Activated CD8-positive, alpha-beta memory T cell treated with anti-CD3 and anti-CD28 coated beads, Interleukin-2, amount 50 U/mL, for 1 hour (primary cell): ENCODE measurements around the gene PARD3B.

Source experiments
- DNase-seq: peaks from one replicate; pipeline ENCODE4 v3.0.0-alpha.2; 2020; ENCODE audit errors: extremely low read depth

The PARD3B gene

GRCh38 chr2:205563646-205564045 lies 1018.4 kb downstream of the PARD3B start:
- no peak for DNase-seq

- DNase-seq = no peak
Observed at GRCh38 chr2:205564346-205565141, 1019.3 kb downstream of the PARD3B start.

- no peak for DNase-seq
Observed at GRCh38 chr2:205565142-205565522, 1019.9 kb downstream of the PARD3B start.

GRCh38 chr2:205566606-205567168 lies 1021.4 kb downstream of the PARD3B start:
- DNase-seq = no peak

GRCh38 chr2:205568620-205569019 lies 1023.3 kb downstream of the PARD3B start:
- DNase-seq = no peak

GRCh38 chr2:205570648-205571047 lies 1025.4 kb downstream of the PARD3B start:
- DNase-seq = no peak

- no peak for DNase-seq
Observed at GRCh38 chr2:205571360-205571959, 1026.2 kb downstream of the PARD3B start.

GRCh38 chr2:205574001-205574400 lies 1028.7 kb downstream of the PARD3B start:
- DNase-seq = no peak

- DNase-seq = no peak
Observed at GRCh38 chr2:205579335-205579734, 1034.1 kb downstream of the PARD3B start.

- DNase-seq = no peak
Observed at GRCh38 chr2:205580212-205580987, 1035.1 kb downstream of the PARD3B start.

- DNase-seq = no peak
Observed at GRCh38 chr2:205582366-205582765, 1037.1 kb downstream of the PARD3B start.

- DNase-seq = no peak
Observed at GRCh38 chr2:205585449-205586383, 1040.4 kb downstream of the PARD3B start.

- DNase-seq = no peak
Observed at GRCh38 chr2:205586626-205587025, 1041.4 kb downstream of the PARD3B start.

GRCh38 chr2:205589479-205589878 lies 1044.2 kb downstream of the PARD3B start:
- no peak for DNase-seq

- no peak for DNase-seq
Observed at GRCh38 chr2:205590759-205591158, 1045.5 kb downstream of the PARD3B start.

GRCh38 chr2:205593891-205594290 lies 1048.6 kb downstream of the PARD3B start:
- DNase-seq = no peak

GRCh38 chr2:205596581-205596980 lies 1051.3 kb downstream of the PARD3B start:
- DNase-seq = no peak

- no peak for DNase-seq
Observed at GRCh38 chr2:205605638-205606304, 1060.5 kb downstream of the PARD3B start.

GRCh38 chr2:205607146-205607545 lies 1061.9 kb downstream of the PARD3B start:
- no peak for DNase-seq

- no peak for DNase-seq
Observed at GRCh38 chr2:205609113-205609512, 1063.8 kb downstream of the PARD3B start.

- no peak for DNase-seq
Observed at GRCh38 chr2:205610437-205610836, 1065.2 kb downstream of the PARD3B start.
